Body of pancreas (tissue), 4 donors: ENCODE measurements around the gene HDAC6. TPM values are rescaled to one million over a fixed set of nuclear protein-coding genes. Genes with fewer than 3 reads are reported as not detected.

ENCODE experiments used
- ATAC-seq: fragments of 150-250 bp; one replicate; pipeline ENCODE4 v1.9.1; 2016
- DNase-seq, 4 donors: peaks; one replicate each; pipeline ENCODE4 v3.0.0-alpha.2; 2019
- H3K27ac ChIP-seq, 4 donors: fragments of 200-600 bp; sonication (generic); 1 replicate in 3 of 4; 2 replicates in 1 of 4; pipeline versions ENCODE4 v1.5.1 to v1.6.1; 2016 to 2019; ENCODE audit warnings: mild to moderate bottlenecking in 1 of 4, mixed read lengths in 1 of 4, moderate library complexity in 1 of 4
- H3K27me3 ChIP-seq, 2 donors: fragments of 200-600 bp; sonication (generic); one replicate each; pipeline ENCODE4 v1.6.0; 2016; ENCODE audit warnings: mild to moderate bottlenecking in 1 of 2
- H3K36me3 ChIP-seq, 2 donors: fragments of 200-600 bp; sonication (generic); replicated peaks in 1 of 2; 2 replicates each; pipeline ENCODE4 v1.5.1; 2016; ENCODE audit warnings: low read depth in 2 of 2; ENCODE audit not compliant: insufficient read depth in 1 of 2
- H3K4me1 ChIP-seq: fragments of 200-600 bp; sonication (generic); one replicate; pipeline ENCODE4 v1.6.0; 2016
- H3K4me3 ChIP-seq, 2 donors: fragments of 200-600 bp; sonication (generic); 1 replicate in 1 of 2; 2 replicates in 1 of 2; pipeline ENCODE4 v1.5.1; 2016 to 2019
- H3K9me3 ChIP-seq, 3 donors: fragments of 200-600 bp; sonication (generic); 1 replicate in 2 of 3; 2 replicates in 1 of 3; pipeline ENCODE4 v1.5.1; 2016
- CTCF ChIP-seq, 7 experiments: fragments of 450-650 bp in 4 of 7; fragments of 200-600 bp in 3 of 7; sonication (generic) in 3 of 7; IDR thresholded peaks; one replicate each; pipeline ENCODE4 v1.5.1; 2016 to 2019; ENCODE audit warnings: antibody characterized with exemption in 7 of 7
- POLR2A ChIP-seq, 3 donors: fragments of 450-650 bp; IDR thresholded peaks; one replicate each; pipeline ENCODE4 v1.6.1; 2016; ENCODE audit warnings: antibody characterized with exemption in 3 of 3, mild to moderate bottlenecking in 2 of 3
- WGBS, 2 donors: methylation state at CpG; one replicate each; pipeline ENCODE4 v1.1.5; 2017; 5-methylcytosine and 5-hydroxymethylcytosine counted together
- intact Hi-C: fragments of 100-400 bp; cut with DNase I; formaldehyde crosslinking; loops from one replicate; pipeline ENCODE4 v1.15.1; 2023
- total RNA-seq, 2 donors: library from RNA; depleted of rRNA; stranded (reverse); fragments of >200 nt; gene quantifications; one replicate each; pipeline ENCODE4 v1.1.0, GENCODE V29; 2016

Gene HDAC6
- total RNA-seq, 2 donors from 2014 or later = 34.5 to 75.5 TPM

GRCh38 chrX:48831909-48832291 lies 30.0 kb downstream of the HDAC6 start:
- TF ChIP-seq CTCF (IDR thresholded peaks at IDR 0.05) (no peak), POLR2A (IDR thresholded peaks at IDR 0.05) (no peak)
- no peak for ATAC-seq
- Histone ChIP-seq H3K36me3 (no peaks in the 10 kb centered on the region), H3K4me1 (no peaks in the 10 kb centered on the region), H3K27me3 (no peaks in the 10 kb centered on the region), H3K9me3 (no peaks in the 10 kb centered on the region), H3K27ac (no peak overlapping the region), H3K4me3 (no peak overlapping the region)
- intact Hi-C loops = no loop called here
- DNase-seq = no peak
- WGBS, 2 donors = 0 to 8% methylated on average over 5 to 7 of the region's 57 CpGs

- ATAC-seq (no peak), DNase-seq (no peak)
- H3K4me3 ChIP-seq = no peak overlapping the region
- H3K27ac ChIP-seq = no peak overlapping the region
- H3K9me3 ChIP-seq = no peaks in the 10 kb centered on the region
- H3K4me1 ChIP-seq = no peaks in the 10 kb centered on the region
- 15 to 20% methylated on average over 8 to 9 of the region's 9 CpGs for WGBS, 2 donors
- H3K27me3 ChIP-seq = no peaks in the 10 kb centered on the region
- no peaks in the 10 kb centered on the region for H3K36me3 ChIP-seq
- intact Hi-C loops = no loop called here
- TF ChIP-seq POLR2A (IDR thresholded peaks at IDR 0.05) (no peak), CTCF (IDR thresholded peaks at IDR 0.05) (no peak)
These were observed 31.8 kb downstream of the HDAC6 start for GRCh38 chrX:48833542-48834138.

- WGBS, 2 donors = 8% methylated on average over 2 to 7 of the region's 7 CpGs
- no peak for ATAC-seq
- intact Hi-C loops = no loop called here
- Histone ChIP-seq H3K27me3 (no peaks in the 10 kb centered on the region), H3K9me3 (no peaks in the 10 kb centered on the region), H3K4me1 (no peaks in the 10 kb centered on the region), H3K36me3 (no peaks in the 10 kb centered on the region), H3K27ac (no peak overlapping the region), H3K4me3 (no peak overlapping the region)
- DNase-seq = no peak
- TF ChIP-seq CTCF (IDR thresholded peaks at IDR 0.05) (no peak), POLR2A (IDR thresholded peaks at IDR 0.05) (no peak)
These were observed 32.5 kb downstream of the HDAC6 start for GRCh38 chrX:48834383-48834709.

- no peaks in the 10 kb centered on the region for H3K36me3 ChIP-seq
- no peak for ATAC-seq
- no peaks in the 10 kb centered on the region for H3K4me1 ChIP-seq
- peak in 3 of 4 donors; percentile 35 to 50 (median 44) for DNase-seq
- intact Hi-C loops = no loop called here
- H3K27ac ChIP-seq = no peak within 1 kb of the TSS
- no peak within 1 kb of the TSS for H3K4me3 ChIP-seq
- TF ChIP-seq CTCF (IDR thresholded peaks at IDR 0.05) (no peak), POLR2A (IDR thresholded peaks at IDR 0.05) (no peak)
- 32 to 33% methylated on average over 8 to 9 of the region's 35 CpGs for WGBS, 2 donors
- no peaks in the 10 kb centered on the region for H3K27me3 ChIP-seq
- no peaks in the 10 kb centered on the region for H3K9me3 ChIP-seq
These were observed 33.9 kb downstream of the HDAC6 start, which contains the start of gene PCSK1N for GRCh38 chrX:48835524-48836329. TSS of gene PCSK1N (minus strand) at chrX:48835610. CDS start at chrX:48835532, 78 bp downstream.
